Panc1 (cell line): ENCODE measurements around the gene LYPD6B. TPM values are rescaled to one million over a fixed set of nuclear protein-coding genes. Genes with fewer than 3 reads are reported as not detected.

Experiments
- ATAC-seq: fragments of 200-7000 bp; cut with Tn5 transposase; 2 replicates; pipeline ENCODE4 v1.9.1; 2020; ENCODE audit warnings: mild to moderate bottlenecking, moderate library complexity
- BruUV-seq: library from RNA; stranded (reverse); fragments of 400-500 nt; replicated peaks from 2 replicates; lab custom pipeline; 2021; lab: Mats Ljungman, UMichigan
- CTCF ChIA-PET: fragments of 300-600 bp; sonication (Branson Sonifier 250); formaldehyde crosslinking; loops from one replicate; lab custom pipeline; 2022; ENCODE audit warnings: antibody characterized with exemption; lab: Charles Lee
- POLR2A ChIA-PET: fragments of 300-600 bp; sonication (Branson Sonifier 250); formaldehyde crosslinking; loops from one replicate; lab custom pipeline; 2022; ENCODE audit warnings: antibody characterized with exemption; lab: Charles Lee
- DNase-seq: peaks from one replicate; pipeline ENCODE4 v3.0.0-alpha.2; 2010; ENCODE audit warnings: low read depth, low spot score
- H3K27ac ChIP-seq: 2 replicates; pipeline ENCODE4 v1.5.1; 2011; ENCODE audit warnings: mild to moderate bottlenecking, low read length, inconsistent platforms
- H3K27me3 ChIP-seq: fragments of 200-500 bp; sonication (Bioruptor generic); 2 replicates; pipeline ENCODE4 v1.6.0; 2014; ENCODE audit warnings: low read length, inconsistent platforms; ENCODE audit not compliant: control insufficient read depth, insufficient read depth
- H3K36me3 ChIP-seq: fragments of 200-500 bp; sonication (Bioruptor generic); 2 replicates; pipeline ENCODE4 v1.5.1; 2014; ENCODE audit warnings: inconsistent platforms, mild to moderate bottlenecking, low read length, moderate library complexity; ENCODE audit not compliant: control insufficient read depth, insufficient read depth
- H3K4me1 ChIP-seq: 2 replicates; pipeline ENCODE4 v1.5.1; 2011; ENCODE audit warnings: inconsistent platforms, mild to moderate bottlenecking, low read length, moderate library complexity; ENCODE audit not compliant: control insufficient read depth, insufficient read depth
- H3K4me3 ChIP-seq, 2 experiments: 2 replicates each; pipeline ENCODE4 v1.5.1; 2011 to 2012; ENCODE audit warnings: low read depth in 2 of 2, low read length in 2 of 2, mild to moderate bottlenecking in 2 of 2, inconsistent platforms in 1 of 2, moderate library complexity in 1 of 2
- H3K9me3 ChIP-seq: fragments of 200-500 bp; sonication (Bioruptor generic); 2 replicates; pipeline ENCODE4 v1.5.1; 2014; ENCODE audit warnings: low read depth, mild to moderate bottlenecking, inconsistent platforms, low read length, moderate library complexity; ENCODE audit not compliant: control insufficient read depth, insufficient read depth
- CTCF ChIP-seq: fragments of 450-650 bp; IDR thresholded peaks from 2 replicates; pipeline ENCODE4 v1.5.1; 2017; ENCODE audit warnings: mild to moderate bottlenecking
- POLR2AphosphoS5 ChIP-seq: IDR thresholded peaks from 2 replicates; pipeline ENCODE4 v1.6.1; 2012; ENCODE audit warnings: mild to moderate bottlenecking, low read depth, low read length, moderate library complexity
- REST ChIP-seq, 2 experiments: IDR thresholded peaks; 2 replicates each; pipeline ENCODE4 v1.6.1; 2011 to 2012; ENCODE audit warnings: low read depth in 2 of 2, control low read depth in 1 of 2, low read length in 1 of 2, mild to moderate bottlenecking in 1 of 2, moderate library complexity in 1 of 2; ENCODE audit not compliant: insufficient read depth in 1 of 2
- SIN3A ChIP-seq: IDR thresholded peaks from 2 replicates; pipeline ENCODE4 v1.6.1; 2012; ENCODE audit warnings: low read depth, mild to moderate bottlenecking, low read length, moderate library complexity, borderline replicate concordance; ENCODE audit not compliant: insufficient read depth
- TCF7L2 ChIP-seq: IDR thresholded peaks from 2 replicates; pipeline ENCODE4 v1.6.1; 2011; ENCODE audit warnings: mild to moderate bottlenecking, low read depth, low read length, inconsistent platforms
- in situ Hi-C: cut with HindIII; loops from 2 replicates; pipeline ENCODE4 v1.10.0; 2016; ENCODE audit warnings: low sequenced_read_pairs, low pct_unique_long_range_greater_than_20kb
- intact Hi-C: fragments of 100-400 bp; cut with micrococcal nuclease; formaldehyde crosslinking; loops from one replicate; pipeline ENCODE4 v1.10.0; 2022; ENCODE audit not compliant: unreplicated experiment
- total RNA-seq: library from RNA; stranded (reverse); gene quantifications from one replicate; pipeline ENCODE4 v1.2.1, GENCODE V29; 2021; ENCODE audit not compliant: unreplicated experiment

LYPD6B gene
- total RNA-seq, 1 experiment from 2014 or later: 2.2 TPM

- Histone ChIP-seq H3K4me1 (no peaks in the 10 kb centered on the region), H3K9me3 (no peaks in the 10 kb centered on the region), H3K4me3 (no peak overlapping the region), H3K27me3 (no peaks in the 10 kb centered on the region), H3K36me3 (no peaks in the 10 kb centered on the region), H3K27ac (no peak overlapping the region)
- no peak for TF ChIP-seq CTCF
- no peak for TF ChIP-seq TCF7L2
- CTCF ChIA-PET: no interaction called here
- no peak for ATAC-seq
- no peak for DNase-seq
- intact Hi-C loops (no loop called here), in situ Hi-C loops (no loop called here)
- no TSS peak for BruUV-seq
- POLR2A ChIA-PET: no interaction called here
Observed at GRCh38 chr2:149173220-149173619, 134.7 kb downstream of the LYPD6B start.

GRCh38 chr2:149175956-149176355, 137.5 kb downstream of the LYPD6B start:
- TF ChIP-seq POLR2AphosphoS5: no peak
- TF ChIP-seq SIN3A: no peak
- no peak for TF ChIP-seq TCF7L2
- no peak for TF ChIP-seq CTCF
- TF ChIP-seq REST (IDR thresholded peaks at IDR 0.05; ENCODE audit: insufficient read depth in 1 of 2, low read depth in 2 of 2, low read length in 1 of 2): no peak
- CTCF ChIA-PET: no interaction called here
- DNase-seq (no peak), ATAC-seq (no peak)
- H3K27me3 ChIP-seq: no peaks in the 10 kb centered on the region
- H3K27ac ChIP-seq: no peak overlapping the region
- no peaks in the 10 kb centered on the region for H3K9me3 ChIP-seq
- in situ Hi-C loops (no loop called here), intact Hi-C loops (no loop called here)
- no peaks in the 10 kb centered on the region for H3K4me1 ChIP-seq
- POLR2A ChIA-PET: no interaction called here
- H3K4me3 ChIP-seq: no peak overlapping the region
- H3K36me3 ChIP-seq: no peaks in the 10 kb centered on the region
- no TSS peak for BruUV-seq
